HepG2 (cell line): ENCODE measurements around the gene TOR1AIP1. TPM values are rescaled to one million over a fixed set of nuclear protein-coding genes. Genes with fewer than 3 reads are reported as not detected.

ENCODE experiments used
- ARHGAP35 ChIP-seq: sonication (generic); formaldehyde crosslinking; IDR thresholded peaks from 2 replicates; pipeline ENCODE4 v1.9.0; 2022; ENCODE audit warnings: mild to moderate bottlenecking, inconsistent platforms, moderate library complexity, missing genetic modification reagents, borderline replicate concordance
- GATAD1 ChIP-seq: IDR thresholded peaks from 2 replicates; pipeline ENCODE4 v1.6.1; 2016; ENCODE audit warnings: missing genetic modification reagents, missing compliant biosample characterization
- HNF4A ChIP-seq: sonication (generic); formaldehyde crosslinking; IDR thresholded peaks from 2 replicates; pipeline ENCODE4 v1.4.0; 2020; ENCODE audit warnings: missing genetic modification reagents
- HOXA3 ChIP-seq: sonication (generic); formaldehyde crosslinking; IDR thresholded peaks from 2 replicates; pipeline ENCODE4 v1.5.0; 2020; ENCODE audit warnings: missing genetic modification reagents
- JUN ChIP-seq: sonication (generic); formaldehyde crosslinking; IDR thresholded peaks from 2 replicates; pipeline ENCODE4 v1.4.0; 2020; ENCODE audit warnings: mild to moderate bottlenecking, missing genetic modification reagents
- MIER3 ChIP-seq: IDR thresholded peaks from 2 replicates; pipeline ENCODE4 v1.6.1; 2016; ENCODE audit warnings: missing compliant biosample characterization, borderline replicate concordance
- MTF2 ChIP-seq: sonication (generic); formaldehyde crosslinking; IDR thresholded peaks from 2 replicates; pipeline ENCODE4 v1.5.0; 2020; ENCODE audit warnings: missing genetic modification reagents, borderline replicate concordance
- MYC ChIP-seq: sonication (generic); formaldehyde crosslinking; IDR thresholded peaks from 2 replicates; pipeline ENCODE4 v1.9.0; 2021; ENCODE audit warnings: missing genetic modification reagents, borderline replicate concordance
- NFIB ChIP-seq: sonication (generic); formaldehyde crosslinking; IDR thresholded peaks from 2 replicates; pipeline ENCODE4 v1.9.0; 2021; ENCODE audit warnings: missing genetic modification reagents, mild to moderate bottlenecking, borderline replicate concordance
- NRL ChIP-seq: sonication (generic); formaldehyde crosslinking; IDR thresholded peaks from 2 replicates; pipeline ENCODE4 v1.5.0; 2020; ENCODE audit warnings: missing genetic modification reagents, mild to moderate bottlenecking, moderate library complexity, borderline replicate concordance
- SRF ChIP-seq: IDR thresholded peaks from 2 replicates; pipeline ENCODE4 v1.6.1; 2011; ENCODE audit warnings: mild to moderate bottlenecking, low read depth, low read length, moderate library complexity
- TBX3 ChIP-seq: fragments of 450-650 bp; IDR thresholded peaks from 2 replicates; pipeline ENCODE4 v1.6.1; 2017; ENCODE audit warnings: antibody characterized with exemption, mild to moderate bottlenecking, inconsistent platforms, borderline replicate concordance
- TCF12 ChIP-seq, 2 experiments: fragments of 450-650 bp in 1 of 2; sonication (generic) in 1 of 2; formaldehyde crosslinking in 1 of 2; IDR thresholded peaks; 2 replicates each; pipeline versions ENCODE4 v1.6.1 to v1.8.0; 2017 to 2022; ENCODE audit warnings: antibody characterized with exemption in 1 of 2, mild to moderate bottlenecking in 1 of 2, missing genetic modification reagents in 1 of 2, moderate library complexity in 1 of 2
- ZNF510 ChIP-seq: sonication (generic); formaldehyde crosslinking; IDR thresholded peaks from 2 replicates; pipeline ENCODE4 v1.4.0; 2020; ENCODE audit warnings: low read depth, mild to moderate bottlenecking, missing genetic modification reagents
- ZNF782 ChIP-seq: sonication (generic); formaldehyde crosslinking; IDR thresholded peaks from 2 replicates; pipeline ENCODE4 v1.4.0; 2020; ENCODE audit warnings: missing genetic modification reagents, mild to moderate bottlenecking, borderline replicate concordance
- polyA plus RNA-seq, 8 experiments: library from polyadenylated mRNA; depleted of rRNA in 3 of 8; stranded (reverse) in 7 of 8; unstranded in 1 of 8; fragments of >200 nt; fragmentation: Illumina TruSeq in 4 of 8; extraction: Trizol in 4 of 8; gene quantifications; 2 replicates each; pipeline versions ENCODE4 v1.2.1 to v1.2.3, GENCODE V29; 2011 to 2016; ENCODE audit warnings: low read depth in 4 of 8, missing spikeins in 1 of 8, mixed read lengths in 1 of 8; ENCODE audit not compliant: insufficient read depth in 1 of 8
- total RNA-seq, 5 experiments: library from RNA; depleted of rRNA; stranded (reverse); fragments of >200 nt; fragmentation: Illumina TruSeq; extraction: Trizol; gene quantifications; 2 replicates each; pipeline ENCODE4 v1.2.3, GENCODE V29; 2016; ENCODE audit warnings: low read depth in 1 of 5
- TF ChIP-seq, protein P1 (sequence below): sonication (generic); formaldehyde crosslinking; conservative IDR thresholded peaks from 2 replicates; pipeline ENCODE4 v1.8.0; 2022; ENCODE audit warnings: mild to moderate bottlenecking, moderate library complexity, missing genetic modification reagents
- TF ChIP-seq, protein P2 (sequence below), 2 experiments: IDR thresholded peaks; 2 replicates each; pipeline ENCODE4 v1.6.1; 2011 to 2012; ENCODE audit warnings: low read length in 2 of 2, borderline replicate concordance in 1 of 2, low read depth in 1 of 2, mild to moderate bottlenecking in 1 of 2, moderate library complexity in 1 of 2
- TF ChIP-seq, protein P3 (sequence below): sonication (generic); formaldehyde crosslinking; IDR thresholded peaks from 2 replicates; pipeline ENCODE4 v1.9.0; 2021; ENCODE audit warnings: missing genetic modification reagents, borderline replicate concordance

The TOR1AIP1 gene
- total and polyA plus RNA-seq, 2 of the 13 experiments (the other 11 are each of a cell fraction or from before 2014, with no cell fraction given) = 15.6 to 29.0 TPM

DNA sequence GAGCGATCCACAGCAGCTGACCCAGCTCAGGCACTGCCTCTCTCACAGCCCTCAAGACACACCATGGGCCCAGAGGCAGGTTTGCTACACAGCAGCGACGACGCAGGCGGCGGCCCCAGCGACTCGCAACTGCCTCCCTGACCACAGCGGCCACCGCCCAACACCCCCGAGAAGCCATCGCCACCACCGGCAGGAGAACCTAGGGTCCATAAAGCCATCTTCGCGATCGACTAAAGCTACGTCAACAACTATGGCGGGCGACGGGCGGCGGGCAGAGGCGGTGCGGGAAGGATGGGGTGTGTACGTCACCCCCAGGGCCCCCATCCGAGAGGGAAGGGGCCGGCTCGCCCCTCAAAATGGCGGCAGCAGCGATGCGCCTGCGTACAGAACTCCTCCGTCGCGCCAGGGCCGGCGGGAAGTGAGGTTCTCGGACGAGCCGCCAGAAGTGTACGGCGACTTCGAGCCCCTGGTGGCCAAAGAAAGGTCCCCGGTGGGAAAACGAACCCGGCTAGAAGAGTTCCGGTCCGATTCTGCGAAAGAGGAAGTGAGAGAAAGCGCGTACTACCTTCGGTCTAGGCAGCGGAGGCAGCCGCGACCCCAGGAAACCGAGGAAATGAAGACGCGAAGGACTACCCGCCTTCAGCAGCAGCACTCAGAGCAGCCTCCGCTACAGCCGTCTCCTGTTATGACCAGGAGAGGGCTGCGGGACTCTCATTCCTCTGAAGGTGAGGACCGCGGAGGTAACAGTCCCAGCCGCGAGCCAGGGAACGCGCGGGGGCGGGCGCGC lies at the start of gene TOR1AIP1 (continued):
- TF ChIP-seq, protein P1, sequence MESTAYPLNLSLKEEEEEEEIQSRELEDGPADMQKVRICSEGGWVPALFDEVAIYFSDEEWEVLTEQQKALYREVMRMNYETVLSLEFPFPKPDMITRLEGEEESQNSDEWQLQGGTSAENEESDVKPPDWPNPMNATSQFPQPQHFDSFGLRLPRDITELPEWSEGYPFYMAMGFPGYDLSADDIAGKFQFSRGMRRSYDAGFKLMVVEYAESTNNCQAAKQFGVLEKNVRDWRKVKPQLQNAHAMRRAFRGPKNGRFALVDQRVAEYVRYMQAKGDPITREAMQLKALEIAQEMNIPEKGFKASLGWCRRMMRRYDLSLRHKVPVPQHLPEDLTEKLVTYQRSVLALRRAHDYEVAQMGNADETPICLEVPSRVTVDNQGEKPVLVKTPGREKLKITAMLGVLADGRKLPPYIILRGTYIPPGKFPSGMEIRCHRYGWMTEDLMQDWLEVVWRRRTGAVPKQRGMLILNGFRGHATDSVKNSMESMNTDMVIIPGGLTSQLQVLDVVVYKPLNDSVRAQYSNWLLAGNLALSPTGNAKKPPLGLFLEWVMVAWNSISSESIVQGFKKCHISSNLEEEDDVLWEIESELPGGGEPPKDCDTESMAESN (CRISPR knock-in tag) = peak; percentile 76; the same call in 1 of the 2 replicates
- TF ChIP-seq NFIB = no peak
- TF ChIP-seq HOXA3 (CRISPR knock-in tag) = peak; percentile 99
- no peak for TF ChIP-seq MTF2 (CRISPR knock-in tag)
- TF ChIP-seq MIER3 (CRISPR knock-in tag) = peak; percentile 63; the same call in 1 of the 2 replicates
- TF ChIP-seq, protein P2, sequence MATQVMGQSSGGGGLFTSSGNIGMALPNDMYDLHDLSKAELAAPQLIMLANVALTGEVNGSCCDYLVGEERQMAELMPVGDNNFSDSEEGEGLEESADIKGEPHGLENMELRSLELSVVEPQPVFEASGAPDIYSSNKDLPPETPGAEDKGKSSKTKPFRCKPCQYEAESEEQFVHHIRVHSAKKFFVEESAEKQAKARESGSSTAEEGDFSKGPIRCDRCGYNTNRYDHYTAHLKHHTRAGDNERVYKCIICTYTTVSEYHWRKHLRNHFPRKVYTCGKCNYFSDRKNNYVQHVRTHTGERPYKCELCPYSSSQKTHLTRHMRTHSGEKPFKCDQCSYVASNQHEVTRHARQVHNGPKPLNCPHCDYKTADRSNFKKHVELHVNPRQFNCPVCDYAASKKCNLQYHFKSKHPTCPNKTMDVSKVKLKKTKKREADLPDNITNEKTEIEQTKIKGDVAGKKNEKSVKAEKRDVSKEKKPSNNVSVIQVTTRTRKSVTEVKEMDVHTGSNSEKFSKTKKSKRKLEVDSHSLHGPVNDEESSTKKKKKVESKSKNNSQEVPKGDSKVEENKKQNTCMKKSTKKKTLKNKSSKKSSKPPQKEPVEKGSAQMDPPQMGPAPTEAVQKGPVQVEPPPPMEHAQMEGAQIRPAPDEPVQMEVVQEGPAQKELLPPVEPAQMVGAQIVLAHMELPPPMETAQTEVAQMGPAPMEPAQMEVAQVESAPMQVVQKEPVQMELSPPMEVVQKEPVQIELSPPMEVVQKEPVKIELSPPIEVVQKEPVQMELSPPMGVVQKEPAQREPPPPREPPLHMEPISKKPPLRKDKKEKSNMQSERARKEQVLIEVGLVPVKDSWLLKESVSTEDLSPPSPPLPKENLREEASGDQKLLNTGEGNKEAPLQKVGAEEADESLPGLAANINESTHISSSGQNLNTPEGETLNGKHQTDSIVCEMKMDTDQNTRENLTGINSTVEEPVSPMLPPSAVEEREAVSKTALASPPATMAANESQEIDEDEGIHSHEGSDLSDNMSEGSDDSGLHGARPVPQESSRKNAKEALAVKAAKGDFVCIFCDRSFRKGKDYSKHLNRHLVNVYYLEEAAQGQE (IDR thresholded peaks at IDR 0.05; ENCODE audit: borderline replicate concordance in 1 of 2, low read depth in 1 of 2, low read length in 2 of 2) = peak in 1 of 2 experiments; percentile 72; a peak in 2 of 4 replicates
- 0 out of 2 replicates have a peak, but pooled peaks have one; percentile 29 for TF ChIP-seq TBX3
- peak; percentile 93 for TF ChIP-seq GATAD1
- peak; percentile 70; the same call in 1 of the 2 replicates for TF ChIP-seq MYC
- 0 out of 2 replicates have a peak, but pooled peaks have one; percentile 46 for TF ChIP-seq ZNF510
- TF ChIP-seq ZNF782 (CRISPR knock-in tag) = peak; percentile 54; the same call in 1 of the 2 replicates
- TF ChIP-seq JUN = peak; percentile 78; the same call in 1 of the 2 replicates
- TF ChIP-seq SRF = peak; percentile 72; the same call in 1 of the 2 replicates
- no peak for TF ChIP-seq TCF12 (IDR thresholded peaks at IDR 0.05)
- 0 out of 2 replicates have a peak, but pooled peaks have one; percentile 35 for TF ChIP-seq TCF12 (CRISPR knock-in tag; IDR thresholded peaks at IDR 0.05)
- peak; percentile 14 for TF ChIP-seq ARHGAP35
- TF ChIP-seq, protein P3, sequence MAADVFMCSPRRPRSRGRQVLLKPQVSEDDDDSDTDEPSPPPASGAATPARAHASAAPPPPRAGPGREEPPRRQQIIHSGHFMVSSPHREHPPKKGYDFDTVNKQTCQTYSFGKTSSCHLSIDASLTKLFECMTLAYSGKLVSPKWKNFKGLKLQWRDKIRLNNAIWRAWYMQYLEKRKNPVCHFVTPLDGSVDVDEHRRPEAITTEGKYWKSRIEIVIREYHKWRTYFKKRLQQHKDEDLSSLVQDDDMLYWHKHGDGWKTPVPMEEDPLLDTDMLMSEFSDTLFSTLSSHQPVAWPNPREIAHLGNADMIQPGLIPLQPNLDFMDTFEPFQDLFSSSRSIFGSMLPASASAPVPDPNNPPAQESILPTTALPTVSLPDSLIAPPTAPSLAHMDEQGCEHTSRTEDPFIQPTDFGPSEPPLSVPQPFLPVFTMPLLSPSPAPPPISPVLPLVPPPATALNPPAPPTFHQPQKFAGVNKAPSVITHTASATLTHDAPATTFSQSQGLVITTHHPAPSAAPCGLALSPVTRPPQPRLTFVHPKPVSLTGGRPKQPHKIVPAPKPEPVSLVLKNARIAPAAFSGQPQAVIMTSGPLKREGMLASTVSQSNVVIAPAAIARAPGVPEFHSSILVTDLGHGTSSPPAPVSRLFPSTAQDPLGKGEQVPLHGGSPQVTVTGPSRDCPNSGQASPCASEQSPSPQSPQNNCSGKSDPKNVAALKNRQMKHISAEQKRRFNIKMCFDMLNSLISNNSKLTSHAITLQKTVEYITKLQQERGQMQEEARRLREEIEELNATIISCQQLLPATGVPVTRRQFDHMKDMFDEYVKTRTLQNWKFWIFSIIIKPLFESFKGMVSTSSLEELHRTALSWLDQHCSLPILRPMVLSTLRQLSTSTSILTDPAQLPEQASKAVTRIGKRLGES = no peak
- TF ChIP-seq NRL (CRISPR knock-in tag) = peak; percentile 56; the same call in 1 of the 2 replicates
- no peak for TF ChIP-seq HNF4A (CRISPR knock-in tag)
